Stomach (tissue), 4 donors: ENCODE measurements around the gene ERC2.

Source experiments
- EP300 ChIP-seq: sonication (generic); formaldehyde crosslinking; IDR thresholded peaks from one replicate; pipeline ENCODE4 v1.6.1; 2017; ENCODE audit warnings: antibody characterized with exemption
- POLR2A ChIP-seq, 4 donors: fragments of 450-650 bp; IDR thresholded peaks; one replicate each; pipeline ENCODE4 v1.6.1; 2016; ENCODE audit warnings: antibody characterized with exemption in 4 of 4, control low read depth in 2 of 4, mild to moderate bottlenecking in 1 of 4, moderate library complexity in 1 of 4
- TF ChIP-seq, protein P1 (sequence below), 7 experiments: fragments of 450-650 bp in 4 of 7; fragments of 200-600 bp in 3 of 7; sonication (generic) in 3 of 7; IDR thresholded peaks; one replicate each; pipeline ENCODE4 v1.5.1; 2016 to 2019; ENCODE audit warnings: antibody characterized with exemption in 7 of 7, control low read depth in 2 of 7, mild to moderate bottlenecking in 1 of 7

DNA sequence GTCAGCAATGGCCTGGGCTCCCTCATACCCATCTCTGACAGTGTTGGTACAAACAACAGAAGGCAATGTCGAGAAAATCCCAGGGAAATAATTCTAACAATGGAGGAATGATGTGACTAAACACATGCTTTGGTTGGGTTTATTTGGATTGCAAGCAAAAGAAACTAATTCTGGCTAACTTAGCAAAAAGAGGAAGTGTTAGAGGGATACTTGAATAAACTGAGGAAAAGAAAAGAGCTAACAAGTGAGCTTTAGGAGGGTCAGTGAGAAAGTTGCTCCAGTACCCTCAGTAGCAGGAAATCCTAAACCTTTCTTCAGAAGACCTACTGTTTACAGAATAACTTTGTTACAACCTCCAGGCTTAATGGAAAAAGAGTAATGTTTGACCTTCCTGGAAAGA is 716.5 kb downstream of the ERC2 start:
- TF ChIP-seq POLR2A (IDR thresholded peaks at IDR 0.05) = no peak
- TF ChIP-seq EP300 = no peak
- TF ChIP-seq, protein P1, sequence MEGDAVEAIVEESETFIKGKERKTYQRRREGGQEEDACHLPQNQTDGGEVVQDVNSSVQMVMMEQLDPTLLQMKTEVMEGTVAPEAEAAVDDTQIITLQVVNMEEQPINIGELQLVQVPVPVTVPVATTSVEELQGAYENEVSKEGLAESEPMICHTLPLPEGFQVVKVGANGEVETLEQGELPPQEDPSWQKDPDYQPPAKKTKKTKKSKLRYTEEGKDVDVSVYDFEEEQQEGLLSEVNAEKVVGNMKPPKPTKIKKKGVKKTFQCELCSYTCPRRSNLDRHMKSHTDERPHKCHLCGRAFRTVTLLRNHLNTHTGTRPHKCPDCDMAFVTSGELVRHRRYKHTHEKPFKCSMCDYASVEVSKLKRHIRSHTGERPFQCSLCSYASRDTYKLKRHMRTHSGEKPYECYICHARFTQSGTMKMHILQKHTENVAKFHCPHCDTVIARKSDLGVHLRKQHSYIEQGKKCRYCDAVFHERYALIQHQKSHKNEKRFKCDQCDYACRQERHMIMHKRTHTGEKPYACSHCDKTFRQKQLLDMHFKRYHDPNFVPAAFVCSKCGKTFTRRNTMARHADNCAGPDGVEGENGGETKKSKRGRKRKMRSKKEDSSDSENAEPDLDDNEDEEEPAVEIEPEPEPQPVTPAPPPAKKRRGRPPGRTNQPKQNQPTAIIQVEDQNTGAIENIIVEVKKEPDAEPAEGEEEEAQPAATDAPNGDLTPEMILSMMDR (IDR thresholded peaks at IDR 0.05) = no peak
